Superior temporal gyrus (tissue), 1 donor: ENCODE measurements around the gene SCFD2.

Source experiments
- DNase-seq: peaks from one replicate; pipeline ENCODE4 v3.0.0-alpha.2; 2016; ENCODE audit errors: extremely low spot score

SCFD2 gene

DNA sequence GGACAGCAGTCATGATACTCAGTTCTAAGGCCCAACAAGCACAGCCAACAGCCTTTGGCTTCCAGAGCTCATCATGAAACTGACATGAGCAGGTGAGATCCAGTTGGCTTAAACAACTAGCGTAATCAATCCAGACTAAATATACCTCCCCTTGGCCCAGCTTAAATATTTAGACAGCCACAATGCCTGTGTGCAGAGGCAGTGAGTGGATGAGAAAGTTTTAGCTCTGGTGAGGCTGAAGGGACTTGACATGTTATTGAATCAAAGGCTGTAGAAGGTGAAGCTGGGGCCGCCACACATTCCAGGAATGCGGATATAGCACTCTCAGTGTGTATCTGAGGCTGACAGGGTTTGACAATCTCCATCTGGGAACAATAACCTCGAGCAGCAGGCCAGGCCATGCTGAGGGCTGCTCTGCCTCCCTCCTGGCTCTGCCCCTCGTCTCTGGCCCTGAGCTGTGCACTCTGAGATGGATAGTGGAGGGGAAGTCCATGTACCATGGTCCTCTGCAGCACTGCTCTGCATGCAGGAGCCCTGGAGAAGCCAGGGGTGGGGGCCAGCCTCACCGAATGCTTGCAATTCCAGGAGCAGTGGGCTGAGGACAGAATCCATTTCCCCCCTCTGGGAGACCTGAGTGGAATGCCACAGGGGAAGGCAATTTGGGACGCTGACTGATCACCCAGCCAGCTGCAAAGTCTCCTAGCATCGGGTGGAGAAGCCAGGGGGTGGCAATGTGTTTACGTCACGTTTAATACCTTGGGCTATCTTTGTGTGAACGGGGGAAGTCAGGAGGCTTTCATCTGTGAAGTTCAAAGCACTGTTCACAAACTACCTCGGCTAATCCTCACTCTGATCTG, 541.0 kb downstream of the SCFD2 start:
- no peak for DNase-seq

DNA sequence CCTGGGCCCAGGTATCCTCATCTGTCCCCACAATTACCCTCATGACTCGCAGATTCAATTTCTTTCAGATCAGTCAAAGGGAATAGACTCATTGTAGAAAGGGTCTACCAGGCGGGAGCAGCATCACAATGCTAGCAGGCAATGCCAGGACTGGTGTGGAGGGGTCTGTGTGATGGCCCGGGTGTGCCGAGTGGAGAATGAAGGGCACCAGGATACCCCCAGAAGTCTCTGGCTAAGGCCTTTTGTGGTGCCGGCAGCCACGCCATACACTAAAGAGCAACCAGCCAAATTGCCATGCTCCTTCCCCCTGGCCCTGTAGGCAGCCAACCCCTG, 541.6 kb downstream of the SCFD2 start:
- no peak for DNase-seq

DNA sequence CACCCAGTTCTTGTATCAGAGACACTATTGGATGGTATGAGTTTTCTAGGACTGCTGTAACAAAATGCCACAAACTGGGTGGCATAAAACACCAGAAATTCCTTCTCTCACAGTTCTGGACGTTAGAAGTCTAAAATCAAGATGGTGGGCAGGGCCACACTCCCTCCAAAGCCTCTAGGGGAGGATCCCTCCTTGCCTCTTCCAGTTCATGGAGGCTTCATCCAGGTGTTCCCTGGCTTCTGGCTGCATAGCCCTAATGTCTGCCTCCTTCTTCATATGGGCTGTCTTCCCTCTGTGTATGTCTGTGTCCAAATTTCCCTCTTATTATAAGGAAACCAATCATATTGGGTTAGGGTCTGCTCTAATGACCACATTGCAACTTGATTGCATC, 542.2 kb downstream of the SCFD2 start:
- DNase-seq, result no peak
